ENCODE results near the gene IQCK.

GRCh38 chr16:19709381-19710136 is 8.5 kb upstream of the IQCK start:
- no peak for TF ChIP-seq CTCF (IDR thresholded peaks at IDR 0.05)
- no peak for TF ChIP-seq POLR2AphosphoS5 (IDR thresholded peaks at IDR 0.05)
- TF ChIP-seq POLR2A (IDR thresholded peaks at IDR 0.05) = no peak

Data from breast epithelium (tissue), 3 donors.